ENCODE data around the gene TSPAN4. TPM values are rescaled to one million over a fixed set of nuclear protein-coding genes. Genes with fewer than 3 reads are reported as not detected.
A peak's percentile ranks its signal among the peaks of the same experiment; 100 is the strongest.

TSPAN4 gene
- total RNA-seq (ENCODE audit: low replicate concordance): 164 and 252 TPM in 2 replicates

DNA sequence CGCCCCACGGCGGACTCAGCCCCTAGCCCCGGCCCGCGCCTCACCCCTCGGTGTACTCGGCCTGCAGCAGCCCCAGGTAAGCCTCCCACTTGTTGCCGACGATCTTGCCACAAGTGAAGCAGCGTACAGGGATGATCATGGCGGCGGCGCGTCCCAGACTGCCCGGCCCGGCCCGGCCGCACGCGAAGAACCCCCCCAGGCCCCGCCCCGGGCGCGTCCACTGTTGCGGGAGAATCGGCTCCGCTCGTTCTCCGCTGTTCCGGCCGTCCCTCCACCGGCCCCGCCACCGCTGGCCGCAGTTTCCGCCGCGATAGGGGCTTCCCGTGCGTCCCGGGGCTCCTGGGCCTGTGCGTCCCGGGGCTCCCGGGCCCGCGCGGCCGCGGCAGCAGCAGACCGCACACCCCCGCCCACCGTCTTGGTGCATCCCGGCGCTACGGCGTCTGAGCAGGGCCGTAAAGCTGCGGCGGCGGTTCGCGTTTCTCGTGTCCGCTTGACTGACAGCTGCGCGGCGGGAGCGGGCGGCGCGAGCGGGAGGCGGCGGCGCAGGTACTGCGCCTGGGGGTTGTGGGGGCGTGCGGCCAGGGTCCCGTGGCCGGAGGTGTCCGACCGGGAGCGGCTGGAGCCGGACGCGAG is at the start of gene TSPAN4, which contains the start of gene POLR2L:
TSPAN4 (plus strand) TSS at position 483 of the 633 bp plus-strand sequence. CDS start 7,453 bp downstream, outside the sequence.
POLR2L (minus strand) TSS at position 160 of the 633 bp plus-strand sequence; CDS start at position 139, 21 bp downstream.
- no peak for TF ChIP-seq CTCF (IDR thresholded peaks at IDR 0.05; ENCODE audit: insufficient read depth, low read length)
- peak within 1 kb of the TSS; percentile 95 for H3K4me3 ChIP-seq (ENCODE audit: low read depth, low read length)
- peak; percentile 85 for DNase-seq (ENCODE audit: low read depth)

DNA sequence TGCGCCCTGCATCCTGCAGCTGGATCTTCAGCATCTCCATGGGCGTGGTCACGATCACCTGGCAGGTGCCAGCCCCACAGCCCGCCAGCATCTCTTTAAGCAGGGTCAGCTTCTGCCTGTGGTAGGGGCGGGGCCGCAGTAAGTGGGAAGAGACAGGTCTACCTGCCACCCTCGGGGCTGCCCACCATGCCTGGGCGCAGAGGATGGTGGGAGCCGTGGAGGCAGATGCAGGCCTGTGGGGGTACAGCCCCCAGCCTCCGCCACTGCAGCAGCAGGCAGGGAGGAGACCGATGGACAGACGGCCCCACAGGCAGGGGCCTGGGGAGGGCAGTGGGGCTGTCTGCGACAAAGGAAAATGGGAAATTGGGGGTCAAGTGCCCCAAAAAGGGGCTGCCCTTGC is 49.8 kb upstream of the TSPAN4 start:
- TF ChIP-seq CTCF (IDR thresholded peaks at IDR 0.05; ENCODE audit: insufficient read depth, low read length): no peak
- no peak overlapping the region for H3K4me3 ChIP-seq (ENCODE audit: low read depth, low read length)
- no peak for DNase-seq (ENCODE audit: low read depth)

DNA sequence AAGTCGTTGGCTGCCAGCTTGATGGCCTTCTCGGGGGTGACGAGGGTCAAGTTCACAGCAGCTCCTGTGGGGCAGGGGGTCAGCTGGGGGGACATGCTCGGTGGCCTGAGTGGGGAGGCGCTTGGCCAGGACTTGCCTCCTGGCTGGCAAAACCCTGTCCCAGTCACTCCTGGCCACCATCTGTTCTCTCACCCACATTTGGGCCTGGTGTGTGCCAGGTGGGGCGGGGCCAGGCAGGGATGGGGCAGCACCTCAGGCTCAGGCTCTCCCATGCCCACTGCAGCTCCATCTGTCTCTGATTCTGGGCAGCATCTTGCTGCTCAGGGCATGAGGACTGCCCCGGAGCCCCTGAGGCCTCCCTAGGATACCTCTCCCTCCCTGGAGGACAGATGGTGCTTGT is 49.1 kb upstream of the TSPAN4 start:
- TF ChIP-seq CTCF (IDR thresholded peaks at IDR 0.05; ENCODE audit: insufficient read depth, low read length): no peak
- H3K4me3 ChIP-seq (ENCODE audit: low read depth, low read length): no peak overlapping the region
- DNase-seq (ENCODE audit: low read depth): no peak

DNA sequence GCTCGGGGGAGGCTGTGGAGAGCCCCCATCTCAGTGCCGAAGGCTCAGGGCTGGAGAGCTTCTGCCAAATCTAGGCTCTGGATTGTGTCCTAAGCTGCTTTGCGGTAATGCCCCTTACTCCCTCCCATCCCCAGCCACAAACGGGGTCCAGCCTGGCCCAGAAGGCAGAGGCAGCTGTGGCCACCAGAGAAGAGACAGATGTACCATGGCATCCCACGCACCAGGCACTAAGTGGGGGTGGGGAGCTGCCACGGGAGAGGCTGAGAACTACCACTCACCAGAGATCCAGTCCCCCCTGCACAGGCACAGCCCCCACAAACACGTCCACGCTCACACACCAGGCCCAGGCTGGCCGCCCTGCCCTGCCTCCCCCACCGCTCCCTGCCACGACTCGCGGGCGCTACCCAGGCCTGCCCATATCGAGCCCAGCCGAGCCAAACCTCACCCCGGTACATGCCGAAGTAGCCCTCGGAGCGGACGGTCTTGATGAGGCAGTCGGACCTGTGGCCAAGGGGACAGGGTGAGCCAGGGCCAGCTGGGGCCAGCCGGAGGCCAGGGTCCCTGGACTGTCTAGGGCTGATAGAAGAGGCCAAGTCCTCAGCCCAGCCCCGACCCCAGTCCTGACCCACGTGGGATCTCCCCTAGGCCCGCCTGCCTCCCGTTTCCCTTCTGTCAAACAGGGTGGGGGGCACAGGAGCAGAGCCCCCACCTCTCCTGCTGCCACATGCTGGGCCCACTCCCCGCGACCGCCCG is 48.5 kb upstream of the TSPAN4 start:
- no peak overlapping the region for H3K4me3 ChIP-seq (ENCODE audit: low read depth, low read length)

GRCh38 chr11:794766-795633 is 47.7 kb upstream of the TSPAN4 start:
- H3K4me3 ChIP-seq (ENCODE audit: low read depth, low read length): peak overlapping the region; percentile 77
- DNase-seq (ENCODE audit: low read depth): no peak

More for the DNA sequence above, 48.5 kb upstream of the TSPAN4 start:
- no peak for DNase-seq (ENCODE audit: low read depth)
- TF ChIP-seq CTCF (IDR thresholded peaks at IDR 0.05; ENCODE audit: insufficient read depth, low read length): no peak

More at GRCh38 chr11:794766-795633, 47.7 kb upstream of the TSPAN4 start:
- no peak for TF ChIP-seq CTCF (IDR thresholded peaks at IDR 0.05; ENCODE audit: insufficient read depth, low read length)
